ENCODE results near the gene ZNF417. TPM values are rescaled to one million over a fixed set of nuclear protein-coding genes. Genes with fewer than 3 reads are reported as not detected.
"Not testable (repeated sequence)": the region's sequence is repeated elsewhere in the genome, so short reads cannot be mapped to it uniquely, and the experiment has no call there.

Gene ZNF417
- total RNA-seq, 2 donors from 2014 or later = 28.0 to 29.6 TPM

DNA sequence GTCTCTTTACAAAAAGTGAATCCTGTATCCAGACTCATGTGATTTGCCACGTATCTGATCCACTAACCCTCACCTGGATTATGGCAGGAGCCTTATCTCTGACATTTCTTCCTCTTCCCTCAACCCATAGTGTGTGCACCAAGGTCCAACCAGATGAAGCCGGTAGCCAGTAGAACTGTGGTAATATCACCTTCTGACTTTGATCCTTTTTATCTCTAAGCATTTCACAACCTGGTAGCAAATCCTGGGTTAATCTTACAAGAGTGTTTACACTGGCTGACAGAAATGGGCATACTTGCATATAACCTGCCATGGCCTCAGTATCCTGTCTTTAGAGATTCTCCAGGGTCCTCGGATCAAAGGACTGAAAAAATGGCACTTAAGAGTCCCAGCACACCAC lies 1.9 kb downstream of the ZNF417 start:
- ATAC-seq = no peak
- Mint-ChIP-seq H3K27ac (no peak overlapping the region), H3K4me3 (peak overlapping the region; percentile 93)

DNA sequence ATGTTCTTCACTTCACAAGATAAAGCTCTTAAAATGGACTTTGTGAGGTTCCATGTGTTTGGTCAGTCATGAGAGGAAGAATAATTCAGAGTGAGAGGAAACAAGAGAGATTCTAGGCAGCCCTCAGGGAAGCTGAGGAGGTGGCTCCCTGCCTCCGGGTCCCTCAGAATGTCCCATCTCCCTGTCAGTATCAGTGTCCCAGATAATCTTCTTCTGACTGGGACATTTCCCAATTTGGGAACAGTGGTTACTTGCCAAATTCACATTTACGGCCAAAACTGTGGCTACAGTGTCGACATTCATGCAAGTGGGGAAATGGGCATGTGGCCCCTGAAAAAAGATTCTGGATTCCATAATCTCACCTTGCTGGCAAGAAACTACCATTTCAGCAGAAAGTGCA lies 9.0 kb downstream of the ZNF417 start:
- H3K36me3 Mint-ChIP-seq (ENCODE audit: low read depth) = peaks cover 6% of the 10 kb centered on the region
- DNase-seq = no peak
- H3K9me3 ChIP-seq (ENCODE audit: control insufficient read depth, low read length, poor library complexity, severe bottlenecking) = peaks cover 10% of the 10 kb centered on the region
- H3K4me1 Mint-ChIP-seq = peaks cover 5% of the 10 kb centered on the region
- no peak overlapping the region for H3K27ac Mint-ChIP-seq
- ATAC-seq = no peak
- H3K4me3 Mint-ChIP-seq = no peak overlapping the region
- H3K27me3 Mint-ChIP-seq = no peaks in the 10 kb centered on the region

More for the DNA sequence above, 1.9 kb downstream of the ZNF417 start:
- no peak for DNase-seq
- Mint-ChIP-seq H3K27me3 (no peaks in the 10 kb centered on the region), H3K4me1 (peaks cover 15% of the 10 kb centered on the region), H3K36me3 (ENCODE audit: low read depth) (no peaks in the 10 kb centered on the region)
- H3K9me3 ChIP-seq (ENCODE audit: control insufficient read depth, low read length, poor library complexity, severe bottlenecking) = peaks cover 6% of the 10 kb centered on the region

- H3K36me3 Mint-ChIP-seq (ENCODE audit: low read depth) = peaks cover 8% of the 10 kb centered on the region
- ATAC-seq (no peak), DNase-seq (no peak)
- H3K4me3 Mint-ChIP-seq = no peak overlapping the region
- H3K27me3 Mint-ChIP-seq = no peaks in the 10 kb centered on the region
- peaks cover 2% of the 10 kb centered on the region for H3K4me1 Mint-ChIP-seq
- H3K9me3 ChIP-seq (ENCODE audit: control insufficient read depth, low read length, poor library complexity, severe bottlenecking) = peaks cover 4% of the 10 kb centered on the region
- no peak overlapping the region for H3K27ac Mint-ChIP-seq
These were observed 11.1 kb downstream of the ZNF417 start for GRCh38 chr19:57905258-57905657.

GRCh38 chr19:57903618-57904184 lies 12.7 kb downstream of the ZNF417 start:
- H3K27me3 Mint-ChIP-seq = no peaks in the 10 kb centered on the region
- H3K4me1 Mint-ChIP-seq = peaks cover 2% of the 10 kb centered on the region
- H3K9me3 ChIP-seq (ENCODE audit: control insufficient read depth, low read length, poor library complexity, severe bottlenecking) = peaks cover 4% of the 10 kb centered on the region
- DNase-seq (no peak), ATAC-seq (no peak)
- H3K36me3 Mint-ChIP-seq (ENCODE audit: low read depth) = peaks cover 2% of the 10 kb centered on the region
- no peak overlapping the region for H3K4me3 Mint-ChIP-seq
- peak overlapping the region; percentile 27 for H3K27ac Mint-ChIP-seq

DNA sequence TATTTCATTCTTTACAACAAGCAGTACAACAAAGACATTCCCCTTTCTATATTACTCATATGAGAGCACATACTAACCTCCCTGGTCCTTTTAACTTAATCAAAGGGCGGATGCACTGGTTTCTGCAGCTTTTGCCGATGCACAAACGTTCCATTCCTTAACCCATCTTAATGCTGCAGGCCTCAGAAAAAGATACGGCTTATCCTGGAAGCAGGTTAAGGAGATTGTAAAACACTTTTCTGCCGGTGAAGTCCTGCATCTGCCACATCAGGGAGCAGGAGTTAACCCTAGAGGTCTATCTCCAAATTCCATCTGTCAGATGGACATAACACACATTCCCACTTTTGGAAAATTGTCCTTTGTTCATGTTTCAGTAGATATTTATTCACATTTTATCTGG lies 16.1 kb downstream of the ZNF417 start:
- Mint-ChIP-seq H3K27ac (no peak overlapping the region), H3K36me3 (ENCODE audit: low read depth) (peaks cover 2% of the 10 kb centered on the region), H3K4me1 (peaks cover 2% of the 10 kb centered on the region), H3K4me3 (no peak overlapping the region), H3K27me3 (no peaks in the 10 kb centered on the region)
- ATAC-seq (no peak), DNase-seq (no peak)
- no peaks in the 10 kb centered on the region for H3K9me3 ChIP-seq (ENCODE audit: control insufficient read depth, low read length, poor library complexity, severe bottlenecking)

DNA sequence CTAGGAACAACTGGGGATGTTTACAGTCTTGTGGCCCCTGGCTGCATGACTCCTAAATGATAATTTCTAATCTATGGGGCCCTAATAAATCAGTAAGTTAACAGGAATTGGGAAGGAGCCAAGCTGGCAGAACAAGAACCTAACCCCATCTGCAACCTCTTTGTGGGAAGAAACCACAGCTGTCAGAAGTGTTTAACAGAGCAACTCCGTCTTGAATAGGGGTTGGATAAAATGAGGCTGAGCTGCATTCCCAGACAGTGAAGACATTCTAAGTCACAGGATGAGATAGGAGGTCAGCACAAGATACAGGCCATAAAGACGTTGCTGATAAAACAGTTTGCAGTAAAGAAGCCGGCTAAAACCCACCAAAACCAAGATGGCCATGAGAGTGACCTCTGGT lies 25.7 kb downstream of the ZNF417 start:
- H3K4me1 Mint-ChIP-seq; ATAC-seq; H3K4me3 Mint-ChIP-seq; H3K27me3 Mint-ChIP-seq; H3K27ac Mint-ChIP-seq; H3K9me3 ChIP-seq (ENCODE audit: control insufficient read depth, low read length, poor library complexity, severe bottlenecking); H3K36me3 Mint-ChIP-seq (ENCODE audit: low read depth); DNase-seq: not testable (repeated sequence)

- peaks cover 4% of the 10 kb centered on the region for H3K9me3 ChIP-seq (ENCODE audit: control insufficient read depth, low read length, poor library complexity, severe bottlenecking)
- peaks cover 10% of the 10 kb centered on the region for H3K4me1 Mint-ChIP-seq
- no peaks in the 10 kb centered on the region for H3K36me3 Mint-ChIP-seq (ENCODE audit: low read depth)
- H3K27me3 Mint-ChIP-seq = no peaks in the 10 kb centered on the region
- H3K27ac Mint-ChIP-seq = peak within 1 kb of the TSS; percentile 92
- peak within 1 kb of the TSS; percentile 90 for H3K4me3 Mint-ChIP-seq
- peak; percentile 22 to 75 (median 57) for DNase-seq
- peak; percentile 96 for ATAC-seq
These were observed 27.7 kb downstream of the ZNF417 start, which contains the start of gene ZNF814 for GRCh38 chr19:57888560-57889231. ZNF814 (minus strand) TSS chr19:57889037; CDS start chr19:57888802, 235 bp downstream.

- H3K4me1 Mint-ChIP-seq = peaks cover 10% of the 10 kb centered on the region
- peaks cover 4% of the 10 kb centered on the region for H3K9me3 ChIP-seq (ENCODE audit: control insufficient read depth, low read length, poor library complexity, severe bottlenecking)
- no peaks in the 10 kb centered on the region for H3K27me3 Mint-ChIP-seq
- H3K27ac Mint-ChIP-seq = peak overlapping the region; percentile 92
- peak overlapping the region; percentile 90 for H3K4me3 Mint-ChIP-seq
- no peaks in the 10 kb centered on the region for H3K36me3 Mint-ChIP-seq (ENCODE audit: low read depth)
- ATAC-seq = no peak
- DNase-seq = no peak
These were observed 28.3 kb downstream of the ZNF417 start for GRCh38 chr19:57888107-57888559.

DNA sequence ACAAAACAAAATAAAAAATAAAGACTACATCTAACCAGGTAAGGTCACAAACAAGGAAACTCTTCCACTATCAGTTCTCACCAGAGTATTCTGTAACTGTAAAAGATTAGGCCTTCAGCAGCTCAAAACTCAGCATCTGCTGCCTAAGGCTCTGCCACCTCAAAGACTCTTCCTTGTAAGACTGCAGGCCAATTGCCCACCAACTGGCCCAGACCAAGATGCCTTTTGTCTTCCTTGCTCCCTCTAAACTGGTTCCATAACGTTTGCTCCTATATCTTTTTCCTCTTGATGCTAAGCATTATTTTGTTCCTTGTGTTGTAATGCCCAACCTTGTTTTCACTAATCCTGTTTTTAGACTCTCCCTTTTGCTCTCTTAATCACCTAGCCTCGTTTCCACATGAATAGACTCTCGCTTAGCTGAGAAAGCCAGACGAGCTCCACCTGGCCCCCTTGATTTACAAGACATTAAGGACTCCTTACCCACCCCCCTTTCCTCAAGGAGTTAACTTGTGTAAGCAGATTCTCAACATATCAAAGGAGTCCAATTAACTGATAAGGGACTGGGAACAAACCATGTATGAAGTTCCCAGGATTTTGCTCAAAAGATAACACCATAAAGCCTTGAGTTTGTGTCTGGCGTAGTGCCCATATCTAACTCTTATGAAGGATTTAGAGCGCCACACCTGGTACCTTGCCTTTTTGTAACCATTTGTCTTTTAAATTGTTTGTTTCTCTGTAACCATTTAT lies 29.0 kb downstream of the ZNF417 start:
- no peaks in the 10 kb centered on the region for H3K36me3 Mint-ChIP-seq (ENCODE audit: low read depth)
- H3K27ac Mint-ChIP-seq = no peak overlapping the region
- H3K27me3 Mint-ChIP-seq = no peaks in the 10 kb centered on the region
- H3K4me3 Mint-ChIP-seq = peak overlapping the region; percentile 90
- peaks cover 4% of the 10 kb centered on the region for H3K9me3 ChIP-seq (ENCODE audit: control insufficient read depth, low read length, poor library complexity, severe bottlenecking)
- ATAC-seq (no peak), DNase-seq (no peak)
- peaks cover 12% of the 10 kb centered on the region for H3K4me1 Mint-ChIP-seq

DNA sequence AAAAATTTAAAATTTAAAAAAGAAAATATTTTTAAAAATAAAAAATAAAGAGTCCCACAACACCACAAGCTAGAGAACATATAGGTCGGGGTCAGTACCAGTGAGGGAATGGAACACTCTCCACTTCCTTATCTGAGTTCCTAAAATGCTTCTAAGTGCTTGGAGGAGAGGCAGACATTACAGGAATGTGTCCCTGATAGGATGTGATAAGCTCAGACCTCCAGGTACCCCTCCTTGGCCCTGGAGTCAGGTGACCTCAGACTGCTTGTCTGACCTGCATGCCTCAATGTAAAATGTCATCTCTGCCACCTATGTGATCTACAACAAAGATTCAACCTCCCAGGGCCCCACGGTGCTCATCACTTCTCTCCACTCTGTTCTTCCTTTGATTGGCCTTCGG lies 30.3 kb downstream of the ZNF417 start:
- no peaks in the 10 kb centered on the region for H3K36me3 Mint-ChIP-seq (ENCODE audit: low read depth)
- H3K4me3 Mint-ChIP-seq = no peak overlapping the region
- DNase-seq (no peak), ATAC-seq (no peak)
- no peak overlapping the region for H3K27ac Mint-ChIP-seq
- H3K9me3 ChIP-seq (ENCODE audit: control insufficient read depth, low read length, poor library complexity, severe bottlenecking) = peaks cover 4% of the 10 kb centered on the region
- peaks cover 12% of the 10 kb centered on the region for H3K4me1 Mint-ChIP-seq
- no peaks in the 10 kb centered on the region for H3K27me3 Mint-ChIP-seq

DNA sequence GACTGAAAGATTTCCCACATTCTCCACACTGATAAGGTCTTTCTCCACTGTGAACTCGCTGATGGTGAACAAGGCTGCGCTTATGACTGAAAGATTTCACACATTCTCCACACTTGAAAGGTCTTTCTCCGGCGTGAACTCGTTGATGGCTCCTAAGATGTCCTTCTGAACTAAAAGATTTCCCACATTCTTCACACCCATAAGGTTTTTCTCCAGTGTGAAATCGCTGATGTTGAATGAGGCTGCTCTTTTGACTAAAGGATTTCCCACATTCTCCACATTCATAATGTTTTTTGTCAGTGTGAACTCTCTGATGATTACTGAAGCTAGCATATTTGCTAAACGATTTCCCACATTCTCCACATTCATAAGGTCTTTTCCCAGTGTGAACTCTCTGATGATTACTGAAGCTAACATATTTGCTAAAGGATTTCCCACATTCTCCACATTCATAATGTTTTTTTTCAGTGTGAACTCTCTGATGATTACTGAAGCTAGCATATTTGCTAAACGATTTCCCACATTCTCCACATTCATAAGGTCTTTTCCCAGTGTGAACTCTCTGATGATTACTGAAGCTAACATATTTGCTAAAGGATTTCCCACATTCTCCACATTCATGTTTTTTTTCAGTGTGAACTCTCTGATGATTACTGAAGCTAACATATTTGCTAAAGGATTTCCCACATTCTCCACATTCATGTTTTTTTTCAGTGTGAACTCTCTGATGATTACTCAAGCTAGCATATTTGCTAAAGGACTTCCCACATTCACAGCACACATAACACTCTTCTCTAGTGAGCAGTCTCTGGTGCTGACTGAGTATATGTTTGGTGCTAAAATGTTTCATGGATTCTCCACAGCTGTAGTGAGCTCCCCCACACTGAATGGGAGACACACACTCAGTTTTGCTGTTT lies 42.3 kb downstream of the ZNF417 start:
- not testable (repeated sequence) for ATAC-seq
- peaks cover 47% of the 10 kb centered on the region for H3K9me3 ChIP-seq (ENCODE audit: control insufficient read depth, low read length, poor library complexity, severe bottlenecking)

GRCh38 chr19:57872450-57872849 lies 43.9 kb downstream of the ZNF417 start:
- Mint-ChIP-seq H3K4me3 (no peak overlapping the region), H3K4me1 (no peaks in the 10 kb centered on the region), H3K27ac (no peak overlapping the region), H3K27me3 (no peaks in the 10 kb centered on the region), H3K36me3 (ENCODE audit: low read depth) (peaks cover 3% of the 10 kb centered on the region)
- peaks cover 42% of the 10 kb centered on the region for H3K9me3 ChIP-seq (ENCODE audit: control insufficient read depth, low read length, poor library complexity, severe bottlenecking)
- DNase-seq (no peak), ATAC-seq (no peak)

More for the DNA sequence above, 42.3 kb downstream of the ZNF417 start:
- H3K4me3 Mint-ChIP-seq; H3K27ac Mint-ChIP-seq; H3K36me3 Mint-ChIP-seq (ENCODE audit: low read depth); H3K27me3 Mint-ChIP-seq; DNase-seq; H3K4me1 Mint-ChIP-seq: not testable (repeated sequence)

Data from T-helper 17 cell (primary cell).